IMR-90 (cell line): ENCODE measurements around the gene PRKCB. TPM values are rescaled to one million over a fixed set of nuclear protein-coding genes. Genes with fewer than 3 reads are reported as not detected.

Experiments
- ATAC-seq: fragments of 200-7000 bp; cut with Tn5 transposase; 2 replicates; pipeline ENCODE4 v1.9.1; 2020; ENCODE audit warnings: low read depth, mild to moderate bottlenecking, moderate library complexity
- BruUV-seq: library from RNA; stranded (reverse); fragments of 400-500 nt; replicated peaks from 2 replicates; lab custom pipeline; 2021; lab: Mats Ljungman, UMichigan
- CTCF ChIA-PET: fragments of 300-600 bp; formaldehyde crosslinking; extraction: SDS; loops from one replicate; lab custom pipeline; 2021; ENCODE audit warnings: antibody characterized with exemption; lab: Yijun Ruan, JAX
- POLR2A ChIA-PET: fragments of 300-600 bp; sonication (Branson Sonifier 250); formaldehyde crosslinking; loops from one replicate; lab custom pipeline; 2022; ENCODE audit warnings: antibody characterized with exemption; ENCODE audit not compliant: unreplicated experiment; lab: Charles Lee
- DNase-seq: peaks from one replicate; pipeline ENCODE4 v3.0.0; 2013
- H2AFZ ChIP-seq: replicated peaks from 2 replicates; pipeline ENCODE3; 2013; ENCODE audit warnings: low read length, mild to moderate bottlenecking; ENCODE audit not compliant: poor library complexity
- H2AK5ac ChIP-seq: 2 replicates; pipeline ENCODE4 v1.6.1; 2013; ENCODE audit warnings: low read depth, low read length, inconsistent platforms
- H2AK9ac ChIP-seq: replicated peaks from 2 replicates; pipeline ENCODE3; 2013; ENCODE audit warnings: mild to moderate bottlenecking, low read depth, low read length, moderate library complexity; ENCODE audit not compliant: poor library complexity
- H2BK120ac ChIP-seq: 2 replicates; pipeline ENCODE4 v1.6.1; 2013; ENCODE audit warnings: low read depth, low read length, inconsistent platforms
- H2BK15ac ChIP-seq: 3 replicates; pipeline ENCODE4 v1.6.1; 2013; ENCODE audit warnings: low read depth, low read length, inconsistent platforms
- H2BK20ac ChIP-seq: 2 replicates; pipeline ENCODE4 v1.6.1; 2013; ENCODE audit warnings: low read depth, mild to moderate bottlenecking, inconsistent platforms, low read length, moderate library complexity
- H2BK5ac ChIP-seq: 2 replicates; pipeline ENCODE4 v1.6.1; 2013; ENCODE audit warnings: mild to moderate bottlenecking, low read depth, low read length, inconsistent platforms; ENCODE audit not compliant: poor library complexity, severe bottlenecking
- H3K14ac ChIP-seq: replicated peaks from 2 replicates; pipeline ENCODE4 v1.6.1; 2013; ENCODE audit warnings: low read depth, low read length, inconsistent platforms
- H3K18ac ChIP-seq: 2 replicates; pipeline ENCODE4 v1.6.1; 2013; ENCODE audit warnings: low read depth, low read length, control low read depth
- H3K23ac ChIP-seq: 2 replicates; pipeline ENCODE4 v1.6.1; 2013; ENCODE audit warnings: low read depth, low read length, inconsistent platforms
- H3K27ac ChIP-seq: 2 replicates; pipeline ENCODE4 v1.5.1; 2013; ENCODE audit warnings: mild to moderate bottlenecking, control low read depth, low read length; ENCODE audit not compliant: insufficient read depth
- H3K27me3 ChIP-seq: 2 replicates; pipeline ENCODE4 v1.6.1; 2013; ENCODE audit warnings: low read length; ENCODE audit not compliant: control insufficient read depth, insufficient read depth
- H3K36me3 ChIP-seq: 2 replicates; pipeline ENCODE4 v1.6.1; 2013; ENCODE audit warnings: low read length, mixed read lengths; ENCODE audit not compliant: control insufficient read depth, insufficient read depth
- H3K4ac ChIP-seq: 2 replicates; pipeline ENCODE4 v1.6.1; 2013; ENCODE audit warnings: low read depth, low read length, inconsistent platforms
- H3K4me1 ChIP-seq: 2 replicates; pipeline ENCODE4 v1.6.1; 2013; ENCODE audit warnings: low read length, mixed read lengths; ENCODE audit not compliant: control insufficient read depth, insufficient read depth
- H3K4me2 ChIP-seq: 2 replicates; pipeline ENCODE4 v1.6.1; 2013; ENCODE audit warnings: low read depth, mild to moderate bottlenecking, control low read depth, low read length, moderate library complexity
- H3K4me3 ChIP-seq: 2 replicates; pipeline ENCODE4 v1.5.1; 2013; ENCODE audit warnings: low read depth, mild to moderate bottlenecking, control low read depth, low read length, moderate library complexity; ENCODE audit not compliant: insufficient read depth
- H3K56ac ChIP-seq: 2 replicates; pipeline ENCODE4 v1.6.1; 2013; ENCODE audit warnings: low read length, inconsistent platforms; ENCODE audit not compliant: insufficient read depth; ENCODE audit errors: extremely low read depth
- H3K79me1 ChIP-seq, 2 experiments: 2 replicates each; pipeline ENCODE4 v1.6.1; 2013; ENCODE audit warnings: low read length in 2 of 2, inconsistent platforms in 1 of 2, low read depth in 1 of 2
- H3K9ac ChIP-seq: 2 replicates; pipeline ENCODE4 v1.6.1; 2013; ENCODE audit warnings: low read depth, low read length, control low read depth
- H3K9me1 ChIP-seq: 2 replicates; pipeline ENCODE4 v1.6.1; 2013; ENCODE audit warnings: low read length, inconsistent platforms; ENCODE audit not compliant: insufficient read depth
- H3K9me3 ChIP-seq: 2 replicates; pipeline ENCODE4 v1.6.1; 2013; ENCODE audit warnings: low read length; ENCODE audit not compliant: control insufficient read depth, insufficient read depth
- H4K20me1 ChIP-seq: 2 replicates; pipeline ENCODE4 v1.6.1; 2013; ENCODE audit warnings: low read length, inconsistent platforms; ENCODE audit not compliant: insufficient read depth
- H4K5ac ChIP-seq: 2 replicates; pipeline ENCODE4 v1.6.1; 2013; ENCODE audit warnings: mild to moderate bottlenecking, low read depth, low read length, control low read depth
- H4K8ac ChIP-seq, 2 experiments: 2 replicates each; pipeline ENCODE4 v1.6.1; 2013; ENCODE audit warnings: low read depth in 2 of 2, low read length in 2 of 2, control low read depth in 1 of 2, inconsistent platforms in 1 of 2
- H4K91ac ChIP-seq: 2 replicates; pipeline ENCODE4 v1.6.1; 2013; ENCODE audit warnings: low read depth, low read length, inconsistent platforms; ENCODE audit not compliant: insufficient read depth
- BHLHE40 ChIP-seq: fragments of 150-350 bp; IDR thresholded peaks from 2 replicates; pipeline ENCODE4 v1.6.1; 2016; ENCODE audit warnings: mild to moderate bottlenecking, low read depth, low read length
- CEBPB ChIP-seq: IDR thresholded peaks from 2 replicates; pipeline ENCODE4 v1.6.1; 2012; ENCODE audit warnings: low read depth, low read length, improper control_type of control experiment
- CHD1 ChIP-seq: IDR thresholded peaks from 2 replicates; pipeline ENCODE4 v1.6.1; 2012; ENCODE audit warnings: low read depth, low read length, improper control_type of control experiment
- FOS ChIP-seq: fragments of 150-350 bp; IDR thresholded peaks from 2 replicates; pipeline ENCODE4 v1.6.1; 2016; ENCODE audit warnings: low read depth, low read length
- MXI1 ChIP-seq: IDR thresholded peaks from 2 replicates; pipeline ENCODE4 v1.6.1; 2012; ENCODE audit warnings: low read depth, mild to moderate bottlenecking, low read length, moderate library complexity, borderline replicate concordance
- NFE2L2 ChIP-seq: fragments of 150-350 bp; IDR thresholded peaks from 2 replicates; pipeline ENCODE4 v1.6.1; 2016; ENCODE audit warnings: low read depth, mild to moderate bottlenecking, low read length
- POLR2A ChIP-seq: IDR thresholded peaks from 2 replicates; pipeline ENCODE4 v1.6.1; 2012; ENCODE audit warnings: mild to moderate bottlenecking, low read depth, low read length
- RAD21 ChIP-seq: IDR thresholded peaks from 2 replicates; pipeline ENCODE4 v1.6.1; 2012; ENCODE audit warnings: low read length, improper control_type of control experiment
- RCOR1 ChIP-seq: IDR thresholded peaks from 2 replicates; pipeline ENCODE4 v1.6.1; 2012; ENCODE audit warnings: mild to moderate bottlenecking, low read length, improper control_type of control experiment; ENCODE audit not compliant: insufficient replicate concordance
- RFX5 ChIP-seq: IDR thresholded peaks from 2 replicates; pipeline ENCODE4 v1.8.0; 2012; ENCODE audit warnings: low read depth, mild to moderate bottlenecking, low read length, moderate library complexity
- SMC3 ChIP-seq: fragments of 150-350 bp; IDR thresholded peaks from 2 replicates; pipeline ENCODE4 v1.6.1; 2016; ENCODE audit warnings: low read depth, mild to moderate bottlenecking, antibody characterized with exemption, low read length, moderate library complexity
- USF2 ChIP-seq: fragments of 150-350 bp; IDR thresholded peaks from 2 replicates; pipeline ENCODE4 v1.6.1; 2017; ENCODE audit warnings: mild to moderate bottlenecking, antibody characterized with exemption, low read length, low read depth
- WGBS, 2 experiments: methylation state at CpG; one replicate each; pipeline versions ENCODE4 v1.1.5 to v1.1.7; 2013; ENCODE audit warnings: missing lambda C conversion rate in 2 of 2; ENCODE audit not compliant: insufficient read length in 1 of 2; ENCODE audit errors: extremely low coverage in 2 of 2; 5-methylcytosine and 5-hydroxymethylcytosine counted together
- dilution Hi-C: fragments of 300-500 bp; cut with HindIII; formaldehyde crosslinking; loops from one replicate; pipeline ENCODE4 v1.14.3; 2018; ENCODE audit warnings: low sequenced_read_pairs; ENCODE audit not compliant: unreplicated experiment
- in situ Hi-C: fragments of 300-500 bp; cut with MboI; formaldehyde crosslinking; loops from 3 replicates; pipeline ENCODE4 v1.14.3; 2019; ENCODE audit warnings: low sequenced_read_pairs, inconsistent platforms, mixed read lengths
- intact Hi-C: fragments of 100-400 bp; cut with micrococcal nuclease; formaldehyde crosslinking; loops from 2 replicates; pipeline ENCODE4 v1.10.0; 2022
- polyA plus RNA-seq, 3 experiments: library from polyadenylated mRNA; depleted of rRNA; stranded (reverse); fragments of >200 nt; gene quantifications; 2 replicates each; pipeline ENCODE4 v1.2.3, GENCODE V29; 2012; ENCODE audit warnings: low replicate concordance in 1 of 3
- total RNA-seq: library from RNA; depleted of rRNA; stranded (reverse); fragments of >200 nt; gene quantifications from 2 replicates; pipeline ENCODE4 v1.2.3, GENCODE V29; 2012
- TF ChIP-seq, protein P1 (sequence below): fragments of 150-350 bp; IDR thresholded peaks from 2 replicates; pipeline ENCODE4 v1.6.1; 2016; ENCODE audit warnings: low read depth, mild to moderate bottlenecking, low read length, moderate library complexity, borderline replicate concordance
- TF ChIP-seq, protein P2 (sequence below): conservative IDR thresholded peaks from 2 replicates; pipeline ENCODE4 v1.5.1; 2012; ENCODE audit warnings: mild to moderate bottlenecking, low read depth, low read length, improper control_type of control experiment

The PRKCB gene
- total and polyA plus RNA-seq, 2 of the 4 experiments (the other 2 are of a cell fraction) = under 0.01 TPM; not detected in 1

- no peak overlapping the region for H3K56ac ChIP-seq
- no peak overlapping the region for H2BK15ac ChIP-seq
- no peaks in the 10 kb centered on the region for H3K36me3 ChIP-seq
- H3K18ac ChIP-seq = no peak overlapping the region
- H3K79me1 ChIP-seq = no peaks in the 10 kb centered on the region
- H4K8ac ChIP-seq = no peak overlapping the region
- no peaks in the 10 kb centered on the region for H3K9me3 ChIP-seq
- H2AFZ ChIP-seq = no peak overlapping the region
- no peak overlapping the region for H2BK20ac ChIP-seq
- H3K9ac ChIP-seq = no peak overlapping the region
- H2BK5ac ChIP-seq = no peak overlapping the region
- H2AK9ac ChIP-seq = no peak overlapping the region
- H3K23ac ChIP-seq = no peak overlapping the region
- H3K9me1 ChIP-seq = no peaks in the 10 kb centered on the region
- no peaks in the 10 kb centered on the region for H4K20me1 ChIP-seq
- no peak overlapping the region for H2BK120ac ChIP-seq
- no CpG with 5 or more reads among the region's 3 CpGs for WGBS, 2 experiments
- no peak overlapping the region for H4K5ac ChIP-seq
- no peaks in the 10 kb centered on the region for H3K27me3 ChIP-seq
- ChIA-PET POLR2A (no interaction called here), CTCF (no interaction called here)
- in situ Hi-C loops = no loop called here
- no peak overlapping the region for H3K27ac ChIP-seq
- H3K4me1 ChIP-seq = no peaks in the 10 kb centered on the region
- no TSS peak for BruUV-seq
- H3K4me3 ChIP-seq = no peak overlapping the region
- H4K91ac ChIP-seq = no peak overlapping the region
- TF ChIP-seq NFE2L2 (no peak), CHD1 (no peak), USF2 (no peak), RFX5 (no peak), BHLHE40 (no peak), CEBPB (no peak), FOS (no peak), POLR2A (no peak), MXI1 (no peak), SMC3 (no peak), RCOR1 (no peak), RAD21 (no peak)
- TF ChIP-seq, protein P1, sequence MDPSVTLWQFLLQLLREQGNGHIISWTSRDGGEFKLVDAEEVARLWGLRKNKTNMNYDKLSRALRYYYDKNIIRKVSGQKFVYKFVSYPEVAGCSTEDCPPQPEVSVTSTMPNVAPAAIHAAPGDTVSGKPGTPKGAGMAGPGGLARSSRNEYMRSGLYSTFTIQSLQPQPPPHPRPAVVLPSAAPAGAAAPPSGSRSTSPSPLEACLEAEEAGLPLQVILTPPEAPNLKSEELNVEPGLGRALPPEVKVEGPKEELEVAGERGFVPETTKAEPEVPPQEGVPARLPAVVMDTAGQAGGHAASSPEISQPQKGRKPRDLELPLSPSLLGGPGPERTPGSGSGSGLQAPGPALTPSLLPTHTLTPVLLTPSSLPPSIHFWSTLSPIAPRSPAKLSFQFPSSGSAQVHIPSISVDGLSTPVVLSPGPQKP = no peak
- TF ChIP-seq, protein P2, sequence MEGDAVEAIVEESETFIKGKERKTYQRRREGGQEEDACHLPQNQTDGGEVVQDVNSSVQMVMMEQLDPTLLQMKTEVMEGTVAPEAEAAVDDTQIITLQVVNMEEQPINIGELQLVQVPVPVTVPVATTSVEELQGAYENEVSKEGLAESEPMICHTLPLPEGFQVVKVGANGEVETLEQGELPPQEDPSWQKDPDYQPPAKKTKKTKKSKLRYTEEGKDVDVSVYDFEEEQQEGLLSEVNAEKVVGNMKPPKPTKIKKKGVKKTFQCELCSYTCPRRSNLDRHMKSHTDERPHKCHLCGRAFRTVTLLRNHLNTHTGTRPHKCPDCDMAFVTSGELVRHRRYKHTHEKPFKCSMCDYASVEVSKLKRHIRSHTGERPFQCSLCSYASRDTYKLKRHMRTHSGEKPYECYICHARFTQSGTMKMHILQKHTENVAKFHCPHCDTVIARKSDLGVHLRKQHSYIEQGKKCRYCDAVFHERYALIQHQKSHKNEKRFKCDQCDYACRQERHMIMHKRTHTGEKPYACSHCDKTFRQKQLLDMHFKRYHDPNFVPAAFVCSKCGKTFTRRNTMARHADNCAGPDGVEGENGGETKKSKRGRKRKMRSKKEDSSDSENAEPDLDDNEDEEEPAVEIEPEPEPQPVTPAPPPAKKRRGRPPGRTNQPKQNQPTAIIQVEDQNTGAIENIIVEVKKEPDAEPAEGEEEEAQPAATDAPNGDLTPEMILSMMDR = no peak
- ATAC-seq (no peak), DNase-seq (no peak)
- dilution Hi-C loops = no loop called here
- H2AK5ac ChIP-seq = no peak overlapping the region
- H3K4me2 ChIP-seq = no peak overlapping the region
- H3K14ac ChIP-seq = no peak overlapping the region
- no peak overlapping the region for H3K4ac ChIP-seq
- intact Hi-C loops = no loop called here
Measured at GRCh38 chr16:24149102-24149501, 313.3 kb downstream of the PRKCB start.
